Coronary artery (tissue), 2 donors: ENCODE data around the gene PTPRZ1.

Source experiments
- DNase-seq: peaks from one replicate; pipeline ENCODE4 v3.0.0-alpha.2; 2017; ENCODE audit warnings: low spot score
- H3K27ac ChIP-seq, 2 donors: fragments of 200-600 bp; sonication (generic); one replicate each; pipeline ENCODE4 v1.5.1; 2016 to 2019
- H3K4me3 ChIP-seq: fragments of 200-600 bp; sonication (generic); 2 replicates; pipeline ENCODE4 v1.5.1; 2016; ENCODE audit warnings: mild to moderate bottlenecking, moderate library complexity
- TF ChIP-seq, protein P1 (sequence below): fragments of 200-600 bp; sonication (generic); IDR thresholded peaks from one replicate; pipeline ENCODE4 v1.5.1; 2019; ENCODE audit warnings: antibody characterized with exemption

The PTPRZ1 gene

DNA sequence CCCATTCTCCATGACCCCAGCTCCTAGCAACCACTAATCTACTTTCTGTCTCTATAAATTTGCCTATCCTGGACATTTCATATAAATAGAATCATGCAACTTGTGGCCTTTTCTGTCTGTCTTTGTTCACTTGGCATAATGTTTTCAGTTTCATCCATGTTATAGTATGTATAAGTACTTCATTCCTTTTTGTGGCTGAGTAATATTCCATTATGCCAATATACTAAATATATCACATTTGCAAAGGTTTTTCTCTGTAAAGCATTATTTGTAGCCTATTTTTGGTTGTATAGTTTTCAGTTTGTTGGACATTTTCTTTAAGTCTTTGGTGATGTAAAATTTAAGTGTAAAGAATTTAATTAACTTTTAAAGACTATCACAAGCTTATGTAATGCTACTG lies 2.2 kb downstream of the PTPRZ1 start:
- no peak for DNase-seq
- no peak overlapping the region for H3K4me3 ChIP-seq

GRCh38 chr7:121876656-121877500 lies 3.9 kb downstream of the PTPRZ1 start:
- DNase-seq, result no peak
- TF ChIP-seq, protein P1, sequence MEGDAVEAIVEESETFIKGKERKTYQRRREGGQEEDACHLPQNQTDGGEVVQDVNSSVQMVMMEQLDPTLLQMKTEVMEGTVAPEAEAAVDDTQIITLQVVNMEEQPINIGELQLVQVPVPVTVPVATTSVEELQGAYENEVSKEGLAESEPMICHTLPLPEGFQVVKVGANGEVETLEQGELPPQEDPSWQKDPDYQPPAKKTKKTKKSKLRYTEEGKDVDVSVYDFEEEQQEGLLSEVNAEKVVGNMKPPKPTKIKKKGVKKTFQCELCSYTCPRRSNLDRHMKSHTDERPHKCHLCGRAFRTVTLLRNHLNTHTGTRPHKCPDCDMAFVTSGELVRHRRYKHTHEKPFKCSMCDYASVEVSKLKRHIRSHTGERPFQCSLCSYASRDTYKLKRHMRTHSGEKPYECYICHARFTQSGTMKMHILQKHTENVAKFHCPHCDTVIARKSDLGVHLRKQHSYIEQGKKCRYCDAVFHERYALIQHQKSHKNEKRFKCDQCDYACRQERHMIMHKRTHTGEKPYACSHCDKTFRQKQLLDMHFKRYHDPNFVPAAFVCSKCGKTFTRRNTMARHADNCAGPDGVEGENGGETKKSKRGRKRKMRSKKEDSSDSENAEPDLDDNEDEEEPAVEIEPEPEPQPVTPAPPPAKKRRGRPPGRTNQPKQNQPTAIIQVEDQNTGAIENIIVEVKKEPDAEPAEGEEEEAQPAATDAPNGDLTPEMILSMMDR, result no peak
- H3K4me3 ChIP-seq, result peak overlapping the region; percentile 15
- no peak overlapping the region for H3K27ac ChIP-seq

More for the DNA sequence above, 2.2 kb downstream of the PTPRZ1 start:
- TF ChIP-seq, protein P1, result no peak
- H3K27ac ChIP-seq, result no peak overlapping the region

- Histone ChIP-seq H3K4me3 (no peak overlapping the region), H3K27ac (no peak overlapping the region)
- TF ChIP-seq, protein P1, result no peak
- no peak for DNase-seq
Measured at GRCh38 chr7:121878918-121879464, 6.0 kb downstream of the PTPRZ1 start.

- no peak overlapping the region for H3K4me3 ChIP-seq
- no peak overlapping the region for H3K27ac ChIP-seq
- TF ChIP-seq, protein P1, result no peak
- no peak for DNase-seq
Measured at GRCh38 chr7:121879544-121879943, 6.6 kb downstream of the PTPRZ1 start.

DNA sequence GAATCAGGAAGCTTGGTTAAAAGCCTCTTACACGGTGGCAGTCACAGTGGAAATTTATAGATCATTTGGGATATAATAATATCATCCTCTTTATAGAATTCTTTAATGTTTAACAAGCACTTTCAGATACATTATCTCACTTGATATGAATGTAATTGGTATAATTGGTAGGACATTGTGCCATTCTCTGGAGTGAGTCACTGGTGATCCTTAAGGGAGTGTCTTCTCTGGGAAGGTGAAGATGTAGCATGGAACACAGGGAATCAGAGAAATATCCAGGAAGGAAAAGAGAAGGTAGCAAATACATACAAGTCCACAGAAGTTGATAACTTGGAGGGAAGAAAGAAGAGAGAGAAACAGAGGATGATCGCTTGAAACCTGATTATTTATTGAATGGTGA lies 9.8 kb downstream of the PTPRZ1 start:
- no peak overlapping the region for H3K27ac ChIP-seq
- TF ChIP-seq, protein P1, result no peak
- no peak overlapping the region for H3K4me3 ChIP-seq
- DNase-seq, result no peak

DNA sequence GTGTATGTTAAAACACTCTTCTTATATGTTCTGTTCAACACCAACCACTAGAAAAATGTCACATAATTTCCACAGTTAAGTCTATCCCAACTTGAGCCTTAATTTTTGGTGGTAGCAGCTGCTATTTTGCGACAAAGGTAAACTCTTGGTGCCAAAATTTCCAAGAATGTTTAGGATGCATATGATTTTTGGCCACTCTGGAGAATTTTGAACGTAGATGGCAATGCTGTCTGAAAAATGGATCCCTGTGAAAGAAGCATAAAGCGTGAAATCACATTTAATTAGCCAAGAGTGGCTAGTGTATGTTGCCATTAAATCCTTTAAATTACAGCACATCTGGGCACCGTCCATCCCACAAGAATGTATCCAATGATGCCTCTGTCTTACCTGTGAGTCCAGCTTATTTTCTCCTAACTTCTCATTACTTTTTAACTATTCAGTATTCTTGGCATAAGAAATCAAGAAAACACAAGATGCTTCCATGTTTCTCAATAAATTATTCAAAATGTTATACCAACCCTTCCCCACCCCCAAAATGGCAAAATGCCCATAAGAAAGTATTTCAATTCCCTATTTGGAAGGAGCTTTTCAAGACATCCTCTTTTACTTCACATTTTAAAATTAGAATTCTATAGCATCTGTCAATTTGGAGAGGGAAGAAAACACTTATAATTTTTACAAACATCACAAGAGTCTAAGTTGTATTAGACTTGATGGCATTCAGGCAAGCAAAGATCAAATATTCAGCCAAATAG lies 12.4 kb downstream of the PTPRZ1 start:
- TF ChIP-seq, protein P1, result no peak
- no peak for DNase-seq
- H3K27ac ChIP-seq, result no peak overlapping the region

More for the DNA sequence above, 12.4 kb downstream of the PTPRZ1 start:
- H3K4me3 ChIP-seq, result no peak overlapping the region
